Upper lobe of left lung (tissue), 4 donors: ENCODE measurements around the gene PTH2R.

Experiments used
- CTCF ChIP-seq, 6 experiments: fragments of 450-650 bp in 4 of 6; fragments of 200-600 bp in 2 of 6; sonication (generic) in 2 of 6; IDR thresholded peaks; one replicate each; pipeline ENCODE4 v1.5.1; 2016 to 2019; ENCODE audit warnings: antibody characterized with exemption in 6 of 6
- EP300 ChIP-seq, 4 donors: sonication (generic); formaldehyde crosslinking; IDR thresholded peaks; one replicate each; pipeline ENCODE4 v1.5.1; 2017; ENCODE audit warnings: antibody characterized with exemption in 4 of 4, control low read depth in 2 of 4
- POLR2A ChIP-seq, 4 donors: fragments of 450-650 bp; IDR thresholded peaks; one replicate each; pipeline ENCODE4 v1.5.1; 2016 to 2017; ENCODE audit warnings: antibody characterized with exemption in 4 of 4, mild to moderate bottlenecking in 2 of 4
- POLR2AphosphoS5 ChIP-seq, 2 donors: sonication (generic); formaldehyde crosslinking; IDR thresholded peaks; one replicate each; pipeline ENCODE4 v1.5.1; 2017; ENCODE audit warnings: antibody characterized with exemption in 2 of 2

- TF ChIP-seq CTCF (IDR thresholded peaks at IDR 0.05), result no peak
- no peak for TF ChIP-seq POLR2A (IDR thresholded peaks at IDR 0.05)
- no peak for TF ChIP-seq POLR2AphosphoS5 (IDR thresholded peaks at IDR 0.05)
- no peak for TF ChIP-seq EP300 (IDR thresholded peaks at IDR 0.05)
Measured at GRCh38 chr2:208485390-208485789, 78.8 kb downstream of the PTH2R start.
